ENCODE data around the gene LRP2. TPM values are rescaled to one million over a fixed set of nuclear protein-coding genes. Genes with fewer than 3 reads are reported as not detected.
"Not testable (repeated sequence)": the region's sequence is repeated elsewhere in the genome, so short reads cannot be mapped to it uniquely, and the experiment has no call there.

The LRP2 gene
- total RNA-seq, 4 donors from 2014 or later, result 0.08 to 0.96 (median 0.20) TPM

DNA sequence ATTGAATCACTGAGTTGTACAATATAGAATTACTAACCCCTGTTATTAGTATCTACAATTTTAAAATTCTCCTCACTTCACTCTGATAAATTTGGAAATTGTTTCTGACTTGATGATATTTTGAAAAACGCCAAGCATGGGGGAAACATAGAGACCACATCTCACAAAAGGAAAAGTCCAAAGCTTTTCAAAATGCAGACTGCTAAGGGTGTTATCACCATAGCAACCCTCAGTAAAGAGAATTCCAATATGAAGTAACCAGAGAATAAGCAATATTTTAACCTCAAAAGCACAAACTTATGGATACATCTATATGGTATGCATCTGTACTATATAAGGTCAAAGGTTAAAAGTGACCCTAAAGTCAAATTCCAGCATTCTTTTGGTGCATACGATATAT lies 22.7 kb downstream of the LRP2 start:
- Histone ChIP-seq H3K4me1 (no peaks in the 10 kb centered on the region), H3K4me3 (no peak overlapping the region), H3K9me3 (no peaks in the 10 kb centered on the region), H3K36me3 (no peaks in the 10 kb centered on the region), H3K27me3 (peaks cover 3% of the 10 kb centered on the region), H3K27ac (no peak overlapping the region)
- TF ChIP-seq POLR2A (IDR thresholded peaks at IDR 0.05) (no peak), POLR2AphosphoS5 (IDR thresholded peaks at IDR 0.05) (no peak), EP300 (IDR thresholded peaks at IDR 0.05) (no peak)
- TF ChIP-seq, protein P1, sequence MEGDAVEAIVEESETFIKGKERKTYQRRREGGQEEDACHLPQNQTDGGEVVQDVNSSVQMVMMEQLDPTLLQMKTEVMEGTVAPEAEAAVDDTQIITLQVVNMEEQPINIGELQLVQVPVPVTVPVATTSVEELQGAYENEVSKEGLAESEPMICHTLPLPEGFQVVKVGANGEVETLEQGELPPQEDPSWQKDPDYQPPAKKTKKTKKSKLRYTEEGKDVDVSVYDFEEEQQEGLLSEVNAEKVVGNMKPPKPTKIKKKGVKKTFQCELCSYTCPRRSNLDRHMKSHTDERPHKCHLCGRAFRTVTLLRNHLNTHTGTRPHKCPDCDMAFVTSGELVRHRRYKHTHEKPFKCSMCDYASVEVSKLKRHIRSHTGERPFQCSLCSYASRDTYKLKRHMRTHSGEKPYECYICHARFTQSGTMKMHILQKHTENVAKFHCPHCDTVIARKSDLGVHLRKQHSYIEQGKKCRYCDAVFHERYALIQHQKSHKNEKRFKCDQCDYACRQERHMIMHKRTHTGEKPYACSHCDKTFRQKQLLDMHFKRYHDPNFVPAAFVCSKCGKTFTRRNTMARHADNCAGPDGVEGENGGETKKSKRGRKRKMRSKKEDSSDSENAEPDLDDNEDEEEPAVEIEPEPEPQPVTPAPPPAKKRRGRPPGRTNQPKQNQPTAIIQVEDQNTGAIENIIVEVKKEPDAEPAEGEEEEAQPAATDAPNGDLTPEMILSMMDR (IDR thresholded peaks at IDR 0.05), result no peak
- WGBS, result 81% methylated on average over 2 of the region's 2 CpGs
- no peak for DNase-seq (ENCODE audit: low spot score in 2 of 2)

DNA sequence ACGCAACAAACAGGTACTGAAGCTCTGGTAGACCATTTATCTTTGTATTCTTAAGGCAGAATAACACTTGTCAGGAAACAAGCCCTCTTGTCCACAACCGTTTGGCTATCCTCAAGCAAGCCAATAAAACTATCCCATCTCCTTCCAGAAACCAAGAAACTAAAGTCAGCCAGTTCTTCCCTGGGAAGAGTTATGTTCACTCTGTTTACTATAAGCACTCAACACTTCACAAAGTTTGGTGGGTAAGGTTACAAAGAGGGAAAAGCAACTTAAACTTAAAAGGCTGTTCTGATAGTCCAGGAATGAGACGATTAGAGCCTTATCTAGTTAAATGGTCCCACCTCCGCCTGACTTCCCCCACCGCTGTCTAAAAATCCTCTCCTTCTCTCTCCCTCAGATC lies 25.6 kb downstream of the LRP2 start:
- no peak overlapping the region for H3K27ac ChIP-seq
- WGBS, result 69% methylated on average over 5 of the region's 5 CpGs
- no peak for TF ChIP-seq EP300 (IDR thresholded peaks at IDR 0.05)
- TF ChIP-seq, protein P1 (IDR thresholded peaks at IDR 0.05), result no peak
- H3K4me1 ChIP-seq, result no peaks in the 10 kb centered on the region
- peaks cover 3% of the 10 kb centered on the region for H3K27me3 ChIP-seq
- H3K4me3 ChIP-seq, result no peak overlapping the region
- H3K36me3 ChIP-seq, result no peaks in the 10 kb centered on the region
- H3K9me3 ChIP-seq, result no peaks in the 10 kb centered on the region
- no peak for DNase-seq (ENCODE audit: low spot score in 2 of 2)

DNA sequence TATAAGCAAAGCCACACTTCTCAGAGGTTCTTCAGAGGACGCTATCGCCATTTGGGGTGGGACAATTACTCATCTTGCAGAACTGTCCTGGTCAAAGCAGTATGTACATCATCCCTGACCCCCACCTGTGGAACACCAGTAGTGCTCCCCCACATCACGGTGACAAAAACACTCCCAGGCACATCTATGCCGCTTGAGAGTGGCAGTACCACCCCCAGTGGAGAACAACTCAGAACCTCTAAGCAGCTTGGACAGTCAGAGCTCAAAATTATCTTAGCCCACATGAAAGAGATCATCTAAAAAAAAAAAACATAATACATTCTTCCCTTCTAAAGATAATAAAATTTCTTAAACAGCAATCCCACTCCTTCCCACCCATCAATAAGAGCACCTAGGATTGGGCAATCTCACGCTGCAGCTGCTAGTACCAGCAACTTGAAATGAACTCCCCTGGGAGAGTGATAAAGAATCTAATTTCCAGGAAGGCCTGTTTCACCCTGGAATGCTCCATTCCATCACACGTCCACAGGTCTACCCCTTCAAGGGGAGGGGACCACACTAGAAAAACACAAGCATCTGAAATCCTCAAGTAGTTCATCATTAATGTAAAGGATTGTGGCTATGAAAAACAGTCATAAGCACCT lies 31.7 kb downstream of the LRP2 start:
- no peak overlapping the region for H3K27ac ChIP-seq
- WGBS, result 65% methylated on average over 6 of the region's 6 CpGs

DNA sequence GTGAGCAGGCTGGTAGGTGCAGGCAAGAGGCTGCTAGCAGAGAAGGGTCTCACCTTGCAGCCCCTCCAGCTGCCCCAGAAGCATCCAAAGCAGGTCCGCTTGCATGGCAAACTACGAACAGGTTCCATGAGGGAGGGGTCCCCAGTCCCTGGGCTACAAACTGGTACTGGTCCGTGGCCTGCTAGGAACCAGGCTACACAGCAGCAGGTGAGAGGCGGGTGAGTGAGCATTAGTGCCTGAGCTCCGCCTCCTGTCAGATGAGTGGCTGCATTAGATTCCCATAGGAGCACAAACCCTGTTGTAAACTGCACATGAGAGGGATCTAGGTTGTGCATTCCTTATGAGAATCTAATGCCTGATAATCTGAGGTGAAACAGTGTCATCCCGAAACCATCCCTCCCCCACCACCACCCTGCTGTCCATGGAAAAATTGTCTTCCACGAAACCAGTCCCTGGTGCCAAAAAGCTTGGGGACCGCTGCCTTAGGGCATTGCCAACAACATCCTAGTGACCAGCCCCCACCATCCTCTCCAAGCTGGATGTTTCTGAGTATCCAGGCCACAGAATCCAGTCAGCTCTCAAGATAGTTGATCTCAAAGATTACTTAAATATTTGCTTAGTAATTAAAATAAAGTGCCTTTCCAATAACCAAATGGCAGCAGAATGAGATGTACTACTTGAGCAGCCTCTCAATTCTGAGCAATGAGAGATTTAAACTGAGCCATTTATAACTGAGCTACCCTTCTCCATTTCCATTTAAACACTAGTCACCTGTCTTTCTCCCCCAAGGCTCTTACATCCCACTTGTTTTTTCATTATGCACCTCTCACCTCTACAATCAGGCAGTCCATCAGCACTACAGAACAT lies 32.4 kb downstream of the LRP2 start:
- TF ChIP-seq, protein P1 (IDR thresholded peaks at IDR 0.05), result no peak
- no peak for TF ChIP-seq EP300 (IDR thresholded peaks at IDR 0.05)
- TF ChIP-seq POLR2AphosphoS5 (IDR thresholded peaks at IDR 0.05), result no peak
- TF ChIP-seq POLR2A (IDR thresholded peaks at IDR 0.05), result no peak
- no peaks in the 10 kb centered on the region for H3K9me3 ChIP-seq
- peaks cover 7% of the 10 kb centered on the region for H3K27me3 ChIP-seq
- H3K36me3 ChIP-seq, result no peaks in the 10 kb centered on the region
- H3K4me1 ChIP-seq, result no peaks in the 10 kb centered on the region
- WGBS, result 79% methylated on average over 8 of the region's 8 CpGs
- H3K27ac ChIP-seq, result no peak overlapping the region
- no peak for DNase-seq (ENCODE audit: low spot score in 2 of 2)
- no peak overlapping the region for H3K4me3 ChIP-seq

More for the DNA sequence above, 31.7 kb downstream of the LRP2 start:
- Histone ChIP-seq H3K4me3 (no peak overlapping the region), H3K36me3 (no peaks in the 10 kb centered on the region), H3K9me3 (no peaks in the 10 kb centered on the region), H3K27me3 (peaks cover 7% of the 10 kb centered on the region), H3K4me1 (no peaks in the 10 kb centered on the region)
- DNase-seq (ENCODE audit: low spot score in 2 of 2), result no peak
- TF ChIP-seq, protein P1 (IDR thresholded peaks at IDR 0.05), result no peak
- TF ChIP-seq POLR2A (IDR thresholded peaks at IDR 0.05), result no peak
- no peak for TF ChIP-seq POLR2AphosphoS5 (IDR thresholded peaks at IDR 0.05)

DNA sequence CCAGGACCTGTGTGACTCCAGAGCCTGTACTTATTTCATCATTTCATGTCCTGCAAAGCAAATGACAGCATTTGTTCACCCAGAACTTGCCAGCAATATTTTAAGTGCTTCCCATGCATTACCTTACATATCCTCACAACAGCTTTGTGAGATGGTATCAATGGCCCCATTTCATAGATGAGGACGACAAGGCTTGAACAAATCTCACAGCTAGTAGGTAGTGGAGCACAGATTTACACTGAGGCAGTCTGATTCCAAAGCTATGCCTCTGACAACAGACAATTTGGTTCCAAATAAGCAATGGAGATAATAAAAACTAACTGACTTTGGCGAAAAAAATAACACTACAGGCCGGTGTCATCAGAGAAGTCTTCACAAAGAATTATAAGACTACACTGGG lies 33.5 kb downstream of the LRP2 start:
- Histone ChIP-seq H3K9me3 (no peaks in the 10 kb centered on the region), H3K27me3 (peaks cover 7% of the 10 kb centered on the region), H3K4me3 (no peak overlapping the region), H3K27ac (no peak overlapping the region), H3K4me1 (no peaks in the 10 kb centered on the region), H3K36me3 (no peaks in the 10 kb centered on the region)
- 94% methylated on average over 3 of the region's 3 CpGs for WGBS
- no peak for DNase-seq (ENCODE audit: low spot score in 2 of 2)
- TF ChIP-seq POLR2A (IDR thresholded peaks at IDR 0.05) (no peak), POLR2AphosphoS5 (IDR thresholded peaks at IDR 0.05) (no peak), EP300 (IDR thresholded peaks at IDR 0.05) (no peak)
- TF ChIP-seq, protein P1 (IDR thresholded peaks at IDR 0.05), result no peak

DNA sequence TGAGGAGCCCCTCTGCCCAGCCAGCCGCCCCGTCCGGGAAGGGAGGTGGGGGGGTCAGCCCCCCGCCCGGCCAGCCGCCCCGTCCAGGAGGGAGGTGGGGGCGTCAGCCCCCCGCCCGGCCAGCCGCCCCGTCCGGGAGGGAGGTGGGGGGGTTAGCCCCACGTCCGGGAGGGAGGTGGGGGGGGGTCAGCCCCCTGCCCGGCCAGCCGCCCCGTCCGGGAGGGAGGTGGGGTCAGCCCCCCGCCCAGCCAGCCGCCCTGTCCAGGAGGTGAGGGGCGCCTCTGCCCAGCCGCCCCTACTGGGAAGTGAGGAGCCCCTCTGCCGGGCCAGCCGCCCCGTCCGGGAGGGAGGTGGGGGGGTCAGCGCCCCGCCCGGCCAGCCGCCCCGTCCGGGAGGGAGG lies 34.5 kb downstream of the LRP2 start:
- WGBS, result no CpG with 5 or more reads among the region's 33 CpGs
- H3K4me3 ChIP-seq, H3K9me3 ChIP-seq: not testable (repeated sequence)

DNA sequence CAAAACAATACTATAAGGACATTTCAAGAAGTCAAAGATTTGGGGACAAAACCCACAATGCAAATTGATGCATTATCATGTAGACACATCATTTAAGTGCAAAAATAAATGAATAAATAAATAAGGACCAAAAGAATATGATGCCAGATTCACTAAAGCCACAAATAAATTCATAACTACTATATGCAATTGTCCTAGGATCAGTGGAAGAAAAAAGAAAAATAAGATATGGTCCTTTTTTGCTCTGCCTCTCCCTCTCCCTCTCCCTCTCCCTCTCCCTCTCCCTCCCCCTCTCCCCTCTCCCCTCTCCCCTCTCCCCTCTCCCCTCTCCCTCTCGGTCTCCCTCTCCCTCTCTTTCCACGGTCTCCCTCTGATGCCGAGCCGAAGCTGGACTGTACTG lies 36.4 kb downstream of the LRP2 start:
- H3K27me3 ChIP-seq; H3K9me3 ChIP-seq; H3K4me1 ChIP-seq; H3K36me3 ChIP-seq; DNase-seq (ENCODE audit: low spot score in 2 of 2); H3K27ac ChIP-seq; H3K4me3 ChIP-seq: not testable (repeated sequence)
- WGBS, result 80% methylated on average over 3 of the region's 4 CpGs

More for the DNA sequence above, 34.5 kb downstream of the LRP2 start:
- H3K36me3 ChIP-seq; H3K27ac ChIP-seq; H3K27me3 ChIP-seq; DNase-seq (ENCODE audit: low spot score in 2 of 2); H3K4me1 ChIP-seq: not testable (repeated sequence)

All from suprapubic skin (tissue), 4 donors.